ENCODE measurements around the gene NAALADL2. TPM values are rescaled to one million over a fixed set of nuclear protein-coding genes. Genes with fewer than 3 reads are reported as not detected.

The NAALADL2 gene
- total RNA-seq, 1 experiment from 2014 or later, result 1.6 TPM

DNA sequence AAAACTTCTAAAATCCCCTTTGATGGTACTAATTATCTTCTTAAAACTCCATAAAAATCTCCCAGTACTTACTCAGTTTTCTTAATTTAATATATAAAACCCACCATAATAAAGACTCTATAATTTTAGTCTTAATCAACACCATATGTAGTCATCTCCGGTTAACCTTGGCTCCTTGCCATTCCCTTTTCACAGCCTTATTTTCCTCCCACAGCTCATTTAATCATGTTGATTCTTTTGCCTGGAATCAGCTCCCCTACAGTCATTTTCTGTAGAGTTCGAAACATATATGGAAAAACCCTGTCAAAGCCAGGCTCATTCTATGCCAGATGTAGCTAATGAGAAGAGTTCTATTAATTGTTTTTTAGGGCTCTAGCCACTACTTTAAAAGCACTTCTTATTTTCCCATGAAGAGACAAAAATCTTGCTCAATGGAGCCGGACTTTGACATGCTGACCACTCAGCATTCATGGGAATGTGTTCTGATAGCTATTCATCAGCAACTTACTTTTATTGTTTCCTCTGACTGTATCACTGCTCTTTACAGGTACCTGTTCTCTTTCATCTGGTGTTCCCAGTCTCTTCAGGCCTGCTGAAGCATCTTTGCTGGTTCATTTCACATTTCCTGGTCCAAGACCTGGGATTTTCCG is 573.4 kb downstream of the NAALADL2 start:
- Histone ChIP-seq H3K27ac (ENCODE audit: insufficient read length, low read depth, low read length) (no peak overlapping the region), H3K23me2 (ENCODE audit: insufficient read length, low read depth, low read length, poor library complexity, severe bottlenecking) (no peaks in the 10 kb centered on the region), H3K14ac (ENCODE audit: insufficient read depth, low read length) (no peak overlapping the region), H2BK12ac (ENCODE audit: insufficient read length, low read depth, low read length) (no peak overlapping the region), H4K20me1 (ENCODE audit: control insufficient read depth, insufficient read depth, insufficient read length) (no peaks in the 10 kb centered on the region), H3K9ac (ENCODE audit: extremely low read depth, insufficient read length, low read length) (no peak overlapping the region), H2BK20ac (ENCODE audit: low read depth, low read length, poor library complexity, severe bottlenecking) (no peak overlapping the region), H2AK5ac (ENCODE audit: insufficient read length, low read length) (no peak overlapping the region), H3K4me2 (ENCODE audit: insufficient read depth, insufficient read length, low read length) (no peak overlapping the region), H3K4me1 (ENCODE audit: insufficient read depth, low read length) (no peaks in the 10 kb centered on the region), H3K4ac (ENCODE audit: low read depth, low read length) (no peak overlapping the region), H3K56ac (ENCODE audit: insufficient read length, low read depth, low read length) (no peak overlapping the region), H2BK15ac (ENCODE audit: low read depth, low read length) (no peak overlapping the region), H4K5ac (ENCODE audit: insufficient read length, low read depth, low read length) (no peak overlapping the region), H3K27me3 (ENCODE audit: insufficient read depth, low read length) (no peaks in the 10 kb centered on the region), H3K23ac (ENCODE audit: insufficient read length, low read depth, low read length) (no peak overlapping the region), H3K18ac (ENCODE audit: insufficient read length, low read depth, low read length) (no peak overlapping the region), H3T11ph (ENCODE audit: low read length) (no peak overlapping the region), H3K9me3 (ENCODE audit: control insufficient read depth, low read depth, low read length) (no peaks in the 10 kb centered on the region), H2AFZ (ENCODE audit: low read length) (no peak overlapping the region), H4K8ac (replicated peaks; ENCODE audit: insufficient read length, low read depth, low read length) (no peak overlapping the region), H3K79me1 (ENCODE audit: insufficient read depth, low read depth, low read length, poor library complexity, severe bottlenecking) (no peaks in the 10 kb centered on the region), H4K91ac (ENCODE audit: insufficient read length, low read depth, low read length) (no peak overlapping the region), H2BK5ac (ENCODE audit: insufficient read length, low read length) (no peak overlapping the region), H2BK120ac (ENCODE audit: low read depth, low read length, poor library complexity, severe bottlenecking) (no peak overlapping the region), H3K79me2 (ENCODE audit: insufficient read depth, low read length) (no peaks in the 10 kb centered on the region)
- H3K4me3 Mint-ChIP-seq, result no peak overlapping the region
- DNase-seq, result no peak
- H3K9me3 Mint-ChIP-seq, result no peaks in the 10 kb centered on the region
- H3K36me3 Mint-ChIP-seq (ENCODE audit: insufficient read depth in 1 of 3, low read depth in 3 of 3), result no peaks in the 10 kb centered on the region
- no CpG with 5 or more reads among the region's 4 CpGs for WGBS (ENCODE audit: extremely low coverage, insufficient read length, low lambda C conversion rate)
- TF ChIP-seq, protein P1, sequence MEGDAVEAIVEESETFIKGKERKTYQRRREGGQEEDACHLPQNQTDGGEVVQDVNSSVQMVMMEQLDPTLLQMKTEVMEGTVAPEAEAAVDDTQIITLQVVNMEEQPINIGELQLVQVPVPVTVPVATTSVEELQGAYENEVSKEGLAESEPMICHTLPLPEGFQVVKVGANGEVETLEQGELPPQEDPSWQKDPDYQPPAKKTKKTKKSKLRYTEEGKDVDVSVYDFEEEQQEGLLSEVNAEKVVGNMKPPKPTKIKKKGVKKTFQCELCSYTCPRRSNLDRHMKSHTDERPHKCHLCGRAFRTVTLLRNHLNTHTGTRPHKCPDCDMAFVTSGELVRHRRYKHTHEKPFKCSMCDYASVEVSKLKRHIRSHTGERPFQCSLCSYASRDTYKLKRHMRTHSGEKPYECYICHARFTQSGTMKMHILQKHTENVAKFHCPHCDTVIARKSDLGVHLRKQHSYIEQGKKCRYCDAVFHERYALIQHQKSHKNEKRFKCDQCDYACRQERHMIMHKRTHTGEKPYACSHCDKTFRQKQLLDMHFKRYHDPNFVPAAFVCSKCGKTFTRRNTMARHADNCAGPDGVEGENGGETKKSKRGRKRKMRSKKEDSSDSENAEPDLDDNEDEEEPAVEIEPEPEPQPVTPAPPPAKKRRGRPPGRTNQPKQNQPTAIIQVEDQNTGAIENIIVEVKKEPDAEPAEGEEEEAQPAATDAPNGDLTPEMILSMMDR (conservative IDR thresholded peaks at IDR 0.05), result no peak
- H3K27ac Mint-ChIP-seq, result no peak overlapping the region; a peak in 1 of 7 replicates
- no peaks in the 10 kb centered on the region for H3K4me1 Mint-ChIP-seq
- no peaks in the 10 kb centered on the region for H3K27me3 Mint-ChIP-seq (ENCODE audit: low read depth)

Data from H9 (cell line).